Inflammatory macrophage (primary cell): ENCODE results near the gene POLG.

ENCODE experiments used
- DNase-seq, 2 donors: peaks; one replicate each; pipeline ENCODE4 v3.0.0-alpha.2; 2020 to 2022
- total RNA-seq, 18 experiments: gene quantifications; one replicate each; lab custom pipeline; 2026; ENCODE audit warnings: mixed read lengths in 6 of 18, inconsistent platforms in 2 of 18; lab: John Stamatoyannopoulos, UW

The POLG gene
- total RNA-seq, result 56.9 to 130 (median 94.7) reads per million in 18 experiments

GRCh38 chr15:89334510-89335297, at the start of gene POLG:
POLG (minus strand) TSS chr15:89334824; CDS start chr15:89333754, 1,070 bp downstream.
- DNase-seq, result peak; percentile 99

GRCh38 chr15:89384176-89384604, 49.6 kb upstream of the POLG start:
- DNase-seq, result no peak

GRCh38 chr15:89383365-89384175, 48.9 kb upstream of the POLG start:
- DNase-seq, result no peak

GRCh38 chr15:89381888-89382686, 47.5 kb upstream of the POLG start:
- no peak for DNase-seq

- DNase-seq, result no peak
Measured at GRCh38 chr15:89381331-89381730, 46.7 kb upstream of the POLG start.

GRCh38 chr15:89379818-89380217, 45.2 kb upstream of the POLG start:
- no peak for DNase-seq

- no peak for DNase-seq
Measured at GRCh38 chr15:89379251-89379695, 44.6 kb upstream of the POLG start.

- DNase-seq, result no peak
Measured at GRCh38 chr15:89378296-89379151, 43.9 kb upstream of the POLG start.

- no peak for DNase-seq
Measured at GRCh38 chr15:89377842-89378295, 43.2 kb upstream of the POLG start.

- DNase-seq, result no peak
Measured at GRCh38 chr15:89377024-89377841, 42.6 kb upstream of the POLG start.

GRCh38 chr15:89376388-89376787, 41.8 kb upstream of the POLG start:
- DNase-seq, result no peak

- no peak for DNase-seq
Measured at GRCh38 chr15:89375093-89376005, 40.7 kb upstream of the POLG start.

- no peak for DNase-seq
Measured at GRCh38 chr15:89374086-89374981, 39.7 kb upstream of the POLG start.

GRCh38 chr15:89372069-89372935, 37.7 kb upstream of the POLG start:
- no peak for DNase-seq

- no peak for DNase-seq
Measured at GRCh38 chr15:89371228-89372044, 36.8 kb upstream of the POLG start.

GRCh38 chr15:89370978-89371227, 36.3 kb upstream of the POLG start:
- DNase-seq, result no peak
